ENCODE results near the gene KIR3DL3.
A peak's percentile ranks its signal among the peaks of the same experiment; 100 is the strongest.
"Not testable (repeated sequence)": the region's sequence is repeated elsewhere in the genome, so short reads cannot be mapped to it uniquely, and the experiment has no call there.

Gene KIR3DL3

GRCh38 chr19:54724142-54724541 lies at the start of gene KIR3DL3:
KIR3DL3 (plus strand) TSS chr19:54724442; CDS start chr19:54724497, 55 bp downstream.
- no peak for DNase-seq (ENCODE audit: low spot score)

DNA sequence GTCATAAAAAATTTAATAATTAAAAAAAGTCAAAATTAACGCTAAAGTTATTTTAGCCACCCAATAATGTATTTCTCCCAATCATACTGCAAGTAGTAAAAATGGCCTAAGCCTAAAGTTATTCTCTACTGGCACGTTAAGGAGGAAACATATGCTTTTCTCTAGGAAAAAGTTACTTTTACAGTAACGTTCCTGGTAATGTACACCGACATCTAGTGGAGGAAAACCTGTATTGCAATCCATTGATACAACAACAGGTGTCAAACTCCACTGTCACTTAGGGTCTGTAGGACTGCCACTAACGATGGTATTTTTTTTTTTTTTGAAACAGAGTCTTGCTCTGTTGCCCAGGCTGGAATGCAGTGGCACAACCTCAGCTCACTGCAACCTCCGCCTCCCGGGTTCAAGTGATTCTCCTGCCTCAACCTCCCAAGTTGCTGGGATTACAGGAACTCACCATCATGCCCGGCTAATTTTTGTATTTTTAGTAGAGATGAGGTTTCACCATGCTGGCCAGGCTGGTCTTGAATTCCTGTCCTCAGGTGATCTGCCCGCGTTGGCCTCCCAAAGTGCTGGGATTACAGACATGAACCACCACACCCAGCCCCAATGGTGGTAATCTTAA lies 47.9 kb upstream of the KIR3DL3 start:
- peak; percentile 51 for DNase-seq (ENCODE audit: low spot score)

DNA sequence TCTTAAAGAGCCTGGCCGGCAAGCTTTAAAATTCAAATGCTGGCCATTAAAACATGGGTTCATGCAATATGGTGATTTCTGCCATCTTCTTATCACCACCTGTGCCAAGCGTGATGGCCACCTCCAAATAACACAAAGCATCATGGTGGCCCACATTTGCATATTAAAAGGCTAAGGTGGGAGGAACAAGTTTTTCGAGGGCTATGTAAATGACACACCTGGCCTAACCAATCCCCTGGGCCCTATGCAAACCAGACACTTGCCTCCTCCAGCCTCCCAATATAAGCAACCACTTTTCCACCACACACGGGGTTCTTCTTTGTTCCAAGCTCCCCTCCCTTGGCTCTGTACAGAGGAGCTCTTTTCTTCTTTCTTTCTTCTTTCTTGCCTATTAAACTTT lies 47.0 kb upstream of the KIR3DL3 start:
- DNase-seq (ENCODE audit: low spot score), result no peak

- DNase-seq (ENCODE audit: low spot score), result not testable (repeated sequence)
Measured at GRCh38 chr19:54681596-54681995, 42.6 kb upstream of the KIR3DL3 start.

DNA sequence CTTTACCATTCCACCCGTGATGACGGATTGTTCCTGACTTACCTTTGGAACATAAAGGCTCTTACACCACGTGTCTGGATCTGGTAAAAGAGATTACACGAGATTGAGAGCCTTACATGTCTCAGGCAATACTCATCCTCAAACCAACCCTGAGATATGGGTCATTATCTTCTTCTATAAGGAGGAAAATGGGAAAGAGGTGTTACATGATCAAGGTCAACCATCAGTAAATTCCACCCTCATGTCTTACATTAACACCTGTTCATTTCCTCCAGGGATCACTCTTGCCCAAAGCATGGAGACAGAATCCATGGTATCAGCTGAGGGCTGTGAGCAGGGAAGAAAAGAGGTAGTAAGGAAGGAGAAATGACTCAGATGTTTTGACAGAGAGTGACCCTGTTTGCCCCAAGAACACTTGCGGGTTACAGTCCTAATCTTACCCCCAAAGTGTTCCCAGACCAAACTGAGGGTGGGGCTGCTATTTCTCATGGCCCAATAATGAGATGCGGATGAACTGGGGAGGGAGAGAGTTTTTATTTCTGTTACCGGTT lies 41.9 kb upstream of the KIR3DL3 start:
- DNase-seq (ENCODE audit: low spot score), result no peak

- DNase-seq (ENCODE audit: low spot score), result no peak
Measured at GRCh38 chr19:54684527-54684926, 39.7 kb upstream of the KIR3DL3 start.

- no peak for DNase-seq (ENCODE audit: low spot score)
Measured at GRCh38 chr19:54691582-54692297, 32.5 kb upstream of the KIR3DL3 start.

- no peak for DNase-seq (ENCODE audit: low spot score)
Measured at GRCh38 chr19:54692298-54692615, 32.0 kb upstream of the KIR3DL3 start.

- no peak for DNase-seq (ENCODE audit: low spot score)
Measured at GRCh38 chr19:54694648-54695047, 29.6 kb upstream of the KIR3DL3 start.

DNA sequence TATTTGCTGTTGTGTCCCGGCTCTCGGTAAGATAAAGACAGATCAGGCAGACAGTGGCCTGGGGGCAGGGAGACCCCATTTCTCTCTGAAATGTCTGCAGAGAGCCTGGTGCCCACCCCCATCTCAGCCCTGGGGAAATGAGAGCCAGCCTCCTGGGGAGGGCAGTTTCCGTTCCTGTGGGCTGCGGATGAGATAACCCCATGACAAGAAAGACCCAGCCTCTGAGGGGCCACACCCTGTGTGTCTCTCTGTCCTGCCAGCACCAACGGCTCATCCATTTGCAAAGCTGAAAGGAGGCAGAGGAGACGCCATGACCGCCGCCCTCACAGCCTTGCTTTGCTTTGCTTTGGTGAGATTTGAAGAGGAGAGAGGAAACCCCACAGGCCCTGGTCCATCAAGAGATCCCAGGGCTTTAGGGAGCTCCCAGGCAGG lies 28.1 kb upstream of the KIR3DL3 start:
- no peak for DNase-seq (ENCODE audit: low spot score)

DNA sequence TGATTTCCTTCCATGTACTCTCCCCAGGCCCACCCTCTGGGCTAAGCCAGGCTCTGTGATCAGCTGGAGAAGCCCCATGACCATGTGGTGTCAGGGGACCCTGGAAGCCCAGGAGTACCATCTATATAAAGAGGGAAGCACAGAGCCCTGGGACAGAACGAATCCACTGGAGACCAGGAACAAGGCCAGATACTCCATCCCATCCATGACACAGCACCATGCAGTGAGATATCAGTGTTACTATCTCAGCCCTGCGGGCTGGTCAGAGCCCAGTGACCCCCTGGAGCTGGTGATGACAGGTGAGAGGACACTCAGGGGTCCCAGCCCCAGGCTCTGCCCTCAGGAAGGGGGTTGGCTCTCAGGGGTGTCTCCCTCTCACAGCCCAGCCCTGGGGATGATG lies 27.5 kb upstream of the KIR3DL3 start:
- no peak for DNase-seq (ENCODE audit: low spot score)

DNA sequence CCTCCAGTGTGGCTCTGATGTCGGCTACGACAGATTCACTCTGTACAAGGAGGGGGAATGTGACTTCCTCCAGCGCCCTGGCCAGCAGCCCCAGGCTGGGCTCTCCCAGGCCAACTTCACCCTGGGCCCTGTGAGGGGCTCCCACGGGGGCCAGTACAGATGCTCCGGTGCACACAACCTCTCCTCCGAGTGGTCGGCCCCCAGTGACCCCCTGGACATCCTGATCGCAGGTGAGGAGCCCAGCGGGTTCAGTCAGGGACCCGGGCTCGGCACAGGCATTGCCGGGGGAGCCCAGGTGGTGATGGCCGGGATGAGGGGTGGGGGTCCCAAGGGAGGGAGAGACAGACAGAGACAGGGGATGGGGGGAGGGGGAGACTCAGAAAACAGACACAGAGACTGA lies 26.5 kb upstream of the KIR3DL3 start:
- not testable (repeated sequence) for DNase-seq (ENCODE audit: low spot score)

DNA sequence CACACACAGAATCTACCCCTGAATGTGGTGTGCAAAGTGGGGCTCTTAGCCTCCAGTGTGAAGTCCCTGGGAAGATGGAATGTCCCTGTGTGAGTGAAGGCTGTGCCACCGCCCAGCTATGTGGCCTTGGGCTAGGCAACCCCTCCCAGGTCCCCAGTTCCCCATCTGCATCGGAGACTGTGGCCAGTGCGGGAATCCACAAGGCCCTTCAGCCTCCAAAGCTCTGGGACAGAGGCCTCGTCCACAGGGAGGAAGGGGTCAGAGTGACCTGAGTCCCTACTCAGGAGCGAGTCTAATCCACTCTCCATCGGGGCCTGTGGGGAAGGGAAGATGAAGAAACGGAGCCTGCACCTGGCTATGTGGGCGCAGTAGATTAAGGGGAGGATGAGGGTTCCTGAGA lies 19.3 kb upstream of the KIR3DL3 start:
- no peak for DNase-seq (ENCODE audit: low spot score)

DNA sequence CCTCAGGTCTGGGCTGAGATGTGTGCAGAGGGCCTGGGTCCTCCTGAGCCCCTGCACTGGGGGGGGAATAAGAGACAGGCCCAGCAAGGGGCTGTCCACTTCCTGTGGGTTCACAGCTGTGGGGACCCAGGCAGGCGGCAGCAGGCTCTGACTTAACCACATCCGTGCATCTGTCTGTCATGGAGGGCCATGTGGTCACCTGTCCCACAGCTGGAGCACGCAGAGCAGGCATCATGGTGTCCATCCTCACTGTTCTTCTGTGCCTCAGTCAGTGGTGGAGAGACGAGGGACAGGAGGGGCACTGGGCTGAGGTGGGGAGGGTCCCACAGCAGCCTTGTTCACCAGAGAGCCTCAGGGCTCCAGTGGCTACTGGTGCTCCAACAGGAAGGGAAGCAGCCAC lies 16.3 kb upstream of the KIR3DL3 start:
- DNase-seq (ENCODE audit: low spot score), result no peak

DNA sequence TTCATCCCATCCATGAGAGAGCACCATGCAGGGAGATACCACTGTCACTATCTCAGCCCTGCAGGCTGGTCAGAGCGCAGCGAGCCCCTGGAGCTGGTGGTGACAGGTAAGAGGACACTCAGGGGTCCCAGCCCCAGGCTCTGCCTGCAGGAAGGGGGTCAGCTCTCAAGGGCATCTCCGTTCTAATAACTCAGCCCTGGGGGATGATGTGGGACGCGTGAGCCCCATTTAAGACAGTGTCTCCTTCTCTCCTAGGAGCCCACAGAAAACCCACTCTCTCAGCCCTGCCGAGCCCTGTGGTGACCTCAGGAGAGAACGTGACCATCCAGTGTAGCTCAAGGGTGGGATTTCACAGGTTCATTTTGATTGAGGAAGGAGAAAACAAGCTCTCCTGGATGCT lies 15.5 kb upstream of the KIR3DL3 start:
- no peak for DNase-seq (ENCODE audit: low spot score)

- no peak for DNase-seq (ENCODE audit: low spot score)
Measured at GRCh38 chr19:54709212-54709948, 14.9 kb upstream of the KIR3DL3 start.

GRCh38 chr19:54709956-54710355 lies 14.3 kb upstream of the KIR3DL3 start:
- DNase-seq (ENCODE audit: low spot score), result not testable (repeated sequence)

- DNase-seq (ENCODE audit: low spot score), result no peak
Measured at GRCh38 chr19:54724644-54725043, 402 bp downstream of the KIR3DL3 start.

GRCh38 chr19:54725321-54725720 lies 1.1 kb downstream of the KIR3DL3 start:
- DNase-seq (ENCODE audit: low spot score), result no peak

DNA sequence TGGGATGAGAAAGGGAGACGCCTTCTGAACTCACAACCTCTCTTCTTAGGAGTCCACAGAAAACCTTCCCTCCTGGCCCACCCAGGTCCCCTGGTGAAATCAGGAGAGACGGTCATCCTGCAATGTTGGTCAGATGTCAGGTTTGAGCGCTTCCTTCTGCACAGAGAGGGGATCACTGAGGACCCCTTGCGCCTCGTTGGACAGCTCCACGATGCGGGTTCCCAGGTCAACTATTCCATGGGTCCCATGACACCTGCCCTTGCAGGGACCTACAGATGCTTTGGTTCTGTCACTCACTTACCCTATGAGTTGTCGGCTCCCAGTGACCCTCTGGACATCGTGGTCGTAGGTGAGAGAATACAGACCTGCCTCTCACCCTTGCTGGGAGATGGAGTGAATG lies 3.3 kb downstream of the KIR3DL3 start:
- no peak for DNase-seq (ENCODE audit: low spot score)

DNA sequence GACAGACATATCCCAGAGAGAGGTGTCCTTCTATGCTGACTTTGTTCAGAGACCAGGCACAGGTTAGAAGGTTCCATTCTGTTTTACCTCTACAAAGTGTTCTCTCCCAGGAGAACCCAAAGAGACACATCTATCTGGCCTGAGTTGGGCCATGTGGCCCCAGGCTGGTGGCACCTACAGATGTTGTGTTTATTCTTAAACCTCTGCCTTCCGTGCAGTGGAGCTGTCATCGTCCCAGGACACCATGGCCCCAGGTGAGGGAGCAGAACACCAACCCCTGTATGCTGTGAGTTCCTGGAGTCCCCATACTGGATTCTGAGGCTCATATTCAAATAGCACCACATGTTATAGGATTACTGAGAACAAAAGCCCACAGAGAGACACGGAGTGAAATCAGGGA lies 3.9 kb downstream of the KIR3DL3 start:
- no peak for DNase-seq (ENCODE audit: low spot score)

DNA sequence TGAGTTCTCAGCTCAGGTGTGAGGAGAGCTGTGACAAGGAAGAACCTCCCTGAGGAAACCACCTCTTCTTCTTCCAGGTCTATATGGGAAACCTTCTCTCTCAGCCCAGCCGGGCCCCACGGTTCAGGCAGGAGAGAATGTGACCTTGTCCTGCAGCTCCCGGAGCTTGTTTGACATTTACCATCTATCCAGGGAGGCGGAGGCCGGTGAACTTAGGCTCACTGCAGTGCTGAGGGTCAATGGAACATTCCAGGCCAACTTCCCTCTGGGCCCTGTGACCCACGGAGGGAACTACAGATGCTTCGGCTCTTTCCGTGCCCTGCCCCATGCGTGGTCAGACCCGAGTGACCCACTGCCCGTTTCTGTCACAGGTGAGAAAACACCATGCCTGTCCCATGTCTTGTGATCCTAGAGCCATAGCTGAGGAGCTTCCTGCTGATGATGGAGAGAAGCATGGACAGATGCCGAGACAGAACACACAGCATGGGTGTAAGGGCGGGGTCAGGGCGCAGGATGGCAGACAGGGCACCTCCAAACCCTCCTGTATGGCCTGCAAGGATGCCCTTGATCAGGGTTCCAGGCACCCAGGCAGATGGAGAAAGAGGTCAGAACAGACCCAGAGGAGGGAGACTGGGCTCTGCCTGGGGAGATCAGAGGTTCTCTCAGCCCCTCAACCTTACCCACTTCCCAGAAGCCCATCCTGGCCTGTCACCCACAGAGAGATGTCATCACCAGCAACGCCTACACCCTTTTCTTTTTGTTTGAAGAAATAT lies 5.4 kb downstream of the KIR3DL3 start:
- no peak for DNase-seq (ENCODE audit: low spot score)

All from AG08395 (cell line).